Measurements from ENCODE around the gene TNIK. TPM values are rescaled to one million over a fixed set of nuclear protein-coding genes. Genes with fewer than 3 reads are reported as not detected.
A peak's percentile ranks its signal among the peaks of the same experiment; 100 is the strongest.

The TNIK gene
- total and polyA plus RNA-seq, 5 experiments from 2014 or later, result 13.2 to 50.0 (median 16.1) TPM

- peaks cover 45 to 95% (median 89%) of the 10 kb centered on the region in 4 donors for H3K4me1 Mint-ChIP-seq
- H3K27me3 Mint-ChIP-seq, result no peaks in the 10 kb centered on the region
- H3K4me3 Mint-ChIP-seq, result peak overlapping the region in 8 of 10 donors; percentile 12 to 66 (median 20)
- H3K27ac Mint-ChIP-seq, result peak overlapping the region; percentile 83 to 99 (median 96)
- peaks cover 0 to 14% (median 0%) of the 10 kb centered on the region in 3 donors for H3K36me3 Mint-ChIP-seq
- ATAC-seq (peak in 1 of 2 donors; percentile 15), DNase-seq (no peak)
- POLR2A ChIA-PET, result interaction anchor here (1.1 to 1.3 kb wide), 2 partner anchors 11 to 15 kb away, joined by 4 read pairs; no protein-coding TSS in a partner anchor
- H3K9me3 Mint-ChIP-seq, result peaks cover 0 to 20% (median 2%) of the 10 kb centered on the region in 9 donors
Measured at GRCh38 chr3:171257251-171258203, 202.7 kb downstream of the TNIK start.

GRCh38 chr3:171256445-171257250 lies 203.6 kb downstream of the TNIK start:
- Mint-ChIP-seq H3K27ac (peak overlapping the region; percentile 83 to 99 (median 96)), H3K36me3 (peaks cover 0 to 14% (median 0%) of the 10 kb centered on the region in 3 donors), H3K27me3 (no peaks in the 10 kb centered on the region), H3K4me1 (peaks cover 46 to 95% (median 86%) of the 10 kb centered on the region in 4 donors), H3K4me3 (peak overlapping the region in 9 of 10 donors; percentile 2 to 68 (median 20)), H3K9me3 (peaks cover 0 to 20% (median 2%) of the 10 kb centered on the region in 9 donors)
- ATAC-seq, result no peak
- DNase-seq, result no peak
- POLR2A ChIA-PET, result interaction anchor here (0.8 to 2.3 kb wide), 2 partner anchors 13 to 18 kb away, joined by 3 to 14 read pairs; no protein-coding TSS in a partner anchor

GRCh38 chr3:171255236-171255806 lies 204.9 kb downstream of the TNIK start:
- H3K4me3 Mint-ChIP-seq, result peak overlapping the region; percentile 36 to 77 (median 68)
- H3K27me3 Mint-ChIP-seq, result no peaks in the 10 kb centered on the region

GRCh38 chr3:171254315-171254714 lies 205.9 kb downstream of the TNIK start:
- H3K9me3 Mint-ChIP-seq, result peaks cover 0 to 20% (median 2%) of the 10 kb centered on the region in 9 donors
- H3K27me3 Mint-ChIP-seq, result no peaks in the 10 kb centered on the region
- no peak for DNase-seq
- H3K4me1 Mint-ChIP-seq, result peaks cover 34 to 91% (median 82%) of the 10 kb centered on the region in 4 donors
- peaks cover 0 to 12% (median 0%) of the 10 kb centered on the region in 3 donors for H3K36me3 Mint-ChIP-seq
- H3K4me3 Mint-ChIP-seq, result peak overlapping the region in 7 of 10 donors; percentile 36 to 68 (median 66)
- ATAC-seq, result no peak
- POLR2A ChIA-PET, result interaction anchor here (2.8 kb wide), 1 partner anchor 206 kb away, joined by 15 read pairs; the partner anchor contains the start of gene TNIK
- H3K27ac Mint-ChIP-seq, result peak overlapping the region; percentile 83 to 99 (median 96)

More at GRCh38 chr3:171255236-171255806, 204.9 kb downstream of the TNIK start:
- ATAC-seq (peak; percentile 86), DNase-seq (peak in 3 of 10 donors; percentile 46 to 60 (median 54))
- peaks cover 0 to 14% (median 0%) of the 10 kb centered on the region in 3 donors for H3K36me3 Mint-ChIP-seq
- peak overlapping the region; percentile 83 to 99 (median 96) for H3K27ac Mint-ChIP-seq
- POLR2A ChIA-PET, result interaction anchor here (0.5 to 2.8 kb wide), 7 partner anchors 14 to 205 kb away, joined by 3 to 15 read pairs (median 4); partner anchors contain the start of gene TNIK
- H3K9me3 Mint-ChIP-seq, result peaks cover 0 to 20% (median 2%) of the 10 kb centered on the region in 9 donors
- H3K4me1 Mint-ChIP-seq, result peaks cover 37 to 92% (median 85%) of the 10 kb centered on the region in 4 donors

GRCh38 chr3:171251835-171252234 lies 208.4 kb downstream of the TNIK start:
- H3K4me1 Mint-ChIP-seq, result peaks cover 25 to 73% (median 60%) of the 10 kb centered on the region in 4 donors
- H3K36me3 Mint-ChIP-seq, result peaks cover 0 to 5% (median 0%) of the 10 kb centered on the region in 3 donors
- ATAC-seq (no peak), DNase-seq (no peak)
- POLR2A ChIA-PET, result interaction anchor here (0.6 kb wide), 1 partner anchor 240 kb away, joined by 3 read pairs; no protein-coding TSS in a partner anchor
- H3K9me3 Mint-ChIP-seq, result peaks cover 0 to 9% (median 1%) of the 10 kb centered on the region in 9 donors
- no peaks in the 10 kb centered on the region for H3K27me3 Mint-ChIP-seq
- H3K27ac Mint-ChIP-seq, result peak overlapping the region in 8 of 10 donors; percentile 43 to 99 (median 85)
- H3K4me3 Mint-ChIP-seq, result peak overlapping the region in 2 of 10 donors; percentile 5 to 47

GRCh38 chr3:171250444-171250843 lies 209.8 kb downstream of the TNIK start:
- H3K9me3 Mint-ChIP-seq, result peaks cover 0 to 2% (median 0%) of the 10 kb centered on the region in 9 donors
- H3K27me3 Mint-ChIP-seq, result no peaks in the 10 kb centered on the region
- ATAC-seq (no peak), DNase-seq (no peak)
- POLR2A ChIA-PET, result no interaction called here
- no peak overlapping the region for H3K4me3 Mint-ChIP-seq
- H3K36me3 Mint-ChIP-seq, result peaks cover 0 to 2% (median 0%) of the 10 kb centered on the region in 3 donors
- peak overlapping the region in 2 of 10 donors; percentile 64 to 85 for H3K27ac Mint-ChIP-seq
- H3K4me1 Mint-ChIP-seq, result peaks cover 18 to 59% (median 46%) of the 10 kb centered on the region in 4 donors

- DNase-seq, result no peak
- POLR2A ChIA-PET, result no interaction called here
- H3K4me1 Mint-ChIP-seq, result peaks cover 10 to 51% (median 36%) of the 10 kb centered on the region in 4 donors
- no peaks in the 10 kb centered on the region for H3K27me3 Mint-ChIP-seq
- no peaks in the 10 kb centered on the region for H3K9me3 Mint-ChIP-seq
- peak overlapping the region in 5 of 10 donors; percentile 26 to 81 (median 44) for H3K27ac Mint-ChIP-seq
- no peak for ATAC-seq
- peak overlapping the region in 1 of 10 donors; percentile 54 for H3K4me3 Mint-ChIP-seq
- peaks cover 0 to 2% (median 0%) of the 10 kb centered on the region in 3 donors for H3K36me3 Mint-ChIP-seq
Measured at GRCh38 chr3:171249245-171249644, 211.0 kb downstream of the TNIK start.

- DNase-seq, result no peak
- no peaks in the 10 kb centered on the region for H3K9me3 Mint-ChIP-seq
- H3K27me3 Mint-ChIP-seq, result no peaks in the 10 kb centered on the region
- H3K4me3 Mint-ChIP-seq, result no peak overlapping the region
- POLR2A ChIA-PET, result no interaction called here
- H3K27ac Mint-ChIP-seq, result peak overlapping the region in 1 of 10 donors; percentile 26
- ATAC-seq, result peak; percentile 56 to 63
- H3K36me3 Mint-ChIP-seq, result peaks cover 0 to 2% (median 0%) of the 10 kb centered on the region in 3 donors
- H3K4me1 Mint-ChIP-seq, result peaks cover 6 to 45% (median 30%) of the 10 kb centered on the region in 4 donors
Measured at GRCh38 chr3:171248426-171249111, 211.6 kb downstream of the TNIK start.

GRCh38 chr3:171245796-171246765 lies 214.1 kb downstream of the TNIK start:
- Mint-ChIP-seq H3K9me3 (peaks cover 0 to 3% (median 0%) of the 10 kb centered on the region in 9 donors), H3K4me1 (peaks cover 2 to 27% (median 15%) of the 10 kb centered on the region in 4 donors), H3K36me3 (peaks cover 0 to 4% (median 0%) of the 10 kb centered on the region in 3 donors), H3K4me3 (no peak overlapping the region), H3K27ac (no peak overlapping the region), H3K27me3 (no peaks in the 10 kb centered on the region)
- ATAC-seq (peak in 1 of 2 donors; percentile 61), DNase-seq (no peak)
- POLR2A ChIA-PET, result interaction anchor here (0.8 to 1.5 kb wide), 3 partner anchors 21 to 846 kb away, joined by 3 to 8 read pairs (median 3); no protein-coding TSS in a partner anchor

GRCh38 chr3:171242951-171243350 lies 217.3 kb downstream of the TNIK start:
- H3K9me3 Mint-ChIP-seq, result peaks cover 0 to 3% (median 0%) of the 10 kb centered on the region in 9 donors
- DNase-seq, result no peak
- peaks cover 3 to 14% (median 8%) of the 10 kb centered on the region in 4 donors for H3K4me1 Mint-ChIP-seq
- no peaks in the 10 kb centered on the region for H3K27me3 Mint-ChIP-seq
- ATAC-seq, result no peak
- peaks cover 0 to 7% (median 4%) of the 10 kb centered on the region in 3 donors for H3K36me3 Mint-ChIP-seq
- no peak overlapping the region for H3K27ac Mint-ChIP-seq
- POLR2A ChIA-PET, result interaction anchor here (0.9 to 1.0 kb wide), 2 partner anchors 12 to 14 kb away, joined by 3 read pairs; no protein-coding TSS in a partner anchor
- H3K4me3 Mint-ChIP-seq, result no peak overlapping the region
